Measurements from ENCODE around the gene MAP3K4. TPM values are rescaled to one million over a fixed set of nuclear protein-coding genes. Genes with fewer than 3 reads are reported as not detected.

Gene MAP3K4
- total and polyA plus RNA-seq, 4 experiments from 2014 or later, result 5.7 to 90.1 (median 54.4) TPM

DNA sequence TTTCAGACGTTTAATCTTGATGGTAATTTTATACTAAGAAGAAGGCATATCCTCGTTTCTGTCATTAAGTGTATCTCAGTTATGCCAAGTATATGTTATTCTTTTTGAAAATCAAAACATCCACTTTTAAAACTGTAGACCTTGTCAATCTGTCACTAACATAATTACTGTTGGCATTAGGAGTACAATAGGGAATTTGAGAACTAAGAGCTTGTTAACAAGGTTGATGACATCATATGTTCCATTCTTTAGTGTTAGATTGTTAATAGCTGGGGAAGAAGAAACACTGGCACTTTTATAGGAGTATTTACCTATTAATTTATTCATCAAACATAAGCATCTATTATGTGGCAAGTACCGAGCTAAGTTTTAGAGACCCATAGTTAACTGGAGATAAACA, 76.2 kb downstream of the MAP3K4 start:
- no peaks in the 10 kb centered on the region for H3K9me3 ChIP-seq (ENCODE audit: control insufficient read depth in 1 of 2, low read length in 2 of 2)
- H3K4me1 Mint-ChIP-seq, result peaks cover 13 to 27% (median 20%) of the 10 kb centered on the region in 4 donors
- ChIA-PET POLR2A (ENCODE audit: partially characterized antibody) (interaction anchor here (1.1 to 2.2 kb wide), 2 partner anchors 9 to 12 kb away, joined by 4 to 9 read pairs; no protein-coding TSS in a partner anchor), CTCF (ENCODE audit: partially characterized antibody) (interaction anchor here (1.1 kb wide), 1 partner anchor 76 kb away, joined by 3 read pairs; no protein-coding TSS in a partner anchor)
- H3K27me3 ChIP-seq (ENCODE audit: insufficient read depth, low read length), result no peaks in the 10 kb centered on the region
- H3K4me3 Mint-ChIP-seq, result no peak overlapping the region
- no peak overlapping the region for H3K27ac ChIP-seq (ENCODE audit: low read depth, low read length)
- intact Hi-C loops (cut with micrococcal nuclease), result no loop called here
- H3K27me3 Mint-ChIP-seq, result no peaks in the 10 kb centered on the region
- H3K4me1 ChIP-seq (ENCODE audit: insufficient read depth, low read length), result peaks cover 5% of the 10 kb centered on the region
- no peaks in the 10 kb centered on the region for H3K36me3 ChIP-seq (ENCODE audit: insufficient read depth, low read length)
- no peak overlapping the region for H3K27ac Mint-ChIP-seq
- no peak for DNase-seq
- H3K9me3 Mint-ChIP-seq, result no peaks in the 10 kb centered on the region
- no peak overlapping the region for H3K4me3 ChIP-seq (ENCODE audit: low read length in 2 of 2)
- H3K36me3 Mint-ChIP-seq, result peaks cover 16 to 18% of the 10 kb centered on the region in 2 donors

DNA sequence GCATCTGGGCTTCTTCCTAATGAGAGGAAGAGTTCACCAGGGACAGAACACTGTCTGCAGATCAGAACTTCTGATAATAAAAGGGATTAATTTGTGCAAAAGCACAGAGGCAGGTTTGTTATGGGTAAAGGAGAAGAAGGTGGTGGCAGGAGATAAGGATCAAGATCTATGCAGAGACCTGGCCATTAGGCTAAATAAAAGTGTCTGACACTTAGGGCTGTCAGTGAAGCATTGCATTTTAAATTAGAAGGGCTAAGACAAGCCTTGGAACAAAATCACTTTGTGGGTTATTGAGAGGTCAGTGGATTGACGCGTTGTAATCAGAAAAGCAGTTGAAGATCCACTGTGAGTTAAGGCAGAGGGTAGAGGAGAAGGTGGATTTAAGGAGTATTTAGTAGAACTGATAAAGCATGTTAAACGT, 76.8 kb downstream of the MAP3K4 start:
- peaks cover 5% of the 10 kb centered on the region for H3K4me1 ChIP-seq (ENCODE audit: insufficient read depth, low read length)
- intact Hi-C loops (cut with micrococcal nuclease), result no loop called here
- Mint-ChIP-seq H3K4me1 (peaks cover 14 to 25% (median 21%) of the 10 kb centered on the region in 4 donors), H3K27ac (no peak overlapping the region), H3K4me3 (no peak overlapping the region), H3K27me3 (no peaks in the 10 kb centered on the region), H3K36me3 (peaks cover 19 to 22% of the 10 kb centered on the region in 2 donors), H3K9me3 (no peaks in the 10 kb centered on the region)
- no peak overlapping the region for H3K27ac ChIP-seq (ENCODE audit: low read depth, low read length)
- no peak for DNase-seq
- H3K9me3 ChIP-seq (ENCODE audit: control insufficient read depth in 1 of 2, low read length in 2 of 2), result no peaks in the 10 kb centered on the region
- no peak overlapping the region for H3K4me3 ChIP-seq (ENCODE audit: low read length in 2 of 2)
- CTCF ChIA-PET (ENCODE audit: partially characterized antibody), result interaction anchor here (1.1 kb wide), 1 partner anchor 76 kb away, joined by 3 read pairs; no protein-coding TSS in a partner anchor
- no peaks in the 10 kb centered on the region for H3K27me3 ChIP-seq (ENCODE audit: insufficient read depth, low read length)
- POLR2A ChIA-PET (ENCODE audit: partially characterized antibody), result interaction anchor here (2.2 kb wide), 1 partner anchor 8 kb away, joined by 9 read pairs; no protein-coding TSS in a partner anchor
- no peaks in the 10 kb centered on the region for H3K36me3 ChIP-seq (ENCODE audit: insufficient read depth, low read length)

DNA sequence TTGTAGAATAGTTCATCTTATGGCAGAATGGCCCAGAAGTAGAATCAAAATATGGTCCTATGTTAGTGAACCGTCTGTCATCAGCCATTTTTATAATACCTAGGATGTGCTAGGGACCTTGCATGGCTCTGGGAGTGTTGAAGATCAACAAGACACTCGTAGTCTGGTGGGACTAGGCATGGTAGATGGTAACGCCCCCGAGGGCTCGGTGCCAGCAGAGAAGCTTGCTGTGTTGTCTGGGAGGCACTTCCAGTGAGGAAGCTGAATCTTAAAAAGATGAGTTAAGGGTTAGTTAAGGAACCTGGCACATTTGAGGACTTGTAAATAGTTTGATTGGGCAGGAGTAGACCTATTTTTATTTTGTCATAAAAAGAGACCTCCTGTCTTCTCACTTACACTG, 82.4 kb downstream of the MAP3K4 start:
- no peak overlapping the region for H3K4me3 Mint-ChIP-seq
- peak overlapping the region in 1 of 7 donors; percentile 74 for H3K27ac Mint-ChIP-seq
- H3K27me3 Mint-ChIP-seq, result no peaks in the 10 kb centered on the region
- ChIA-PET CTCF (ENCODE audit: partially characterized antibody) (interaction anchor here (1.3 kb wide), 1 partner anchor 297 kb away, joined by 3 read pairs; no protein-coding TSS in a partner anchor), POLR2A (ENCODE audit: partially characterized antibody) (no interaction called here)
- H3K4me1 Mint-ChIP-seq, result peaks cover 4 to 22% (median 10%) of the 10 kb centered on the region in 4 donors
- no peak for DNase-seq
- no peaks in the 10 kb centered on the region for H3K27me3 ChIP-seq (ENCODE audit: insufficient read depth, low read length)
- no peaks in the 10 kb centered on the region for H3K9me3 Mint-ChIP-seq
- no peak overlapping the region for H3K4me3 ChIP-seq (ENCODE audit: low read length in 2 of 2)
- H3K36me3 ChIP-seq (ENCODE audit: insufficient read depth, low read length), result peaks cover 5% of the 10 kb centered on the region
- intact Hi-C loops (cut with micrococcal nuclease), result no loop called here
- H3K27ac ChIP-seq (ENCODE audit: low read depth, low read length), result peak overlapping the region; percentile 20
- no peaks in the 10 kb centered on the region for H3K9me3 ChIP-seq (ENCODE audit: control insufficient read depth in 1 of 2, low read length in 2 of 2)
- H3K36me3 Mint-ChIP-seq, result peaks cover 22 to 27% of the 10 kb centered on the region in 2 donors
- H3K4me1 ChIP-seq (ENCODE audit: insufficient read depth, low read length), result peaks cover 49% of the 10 kb centered on the region

DNA sequence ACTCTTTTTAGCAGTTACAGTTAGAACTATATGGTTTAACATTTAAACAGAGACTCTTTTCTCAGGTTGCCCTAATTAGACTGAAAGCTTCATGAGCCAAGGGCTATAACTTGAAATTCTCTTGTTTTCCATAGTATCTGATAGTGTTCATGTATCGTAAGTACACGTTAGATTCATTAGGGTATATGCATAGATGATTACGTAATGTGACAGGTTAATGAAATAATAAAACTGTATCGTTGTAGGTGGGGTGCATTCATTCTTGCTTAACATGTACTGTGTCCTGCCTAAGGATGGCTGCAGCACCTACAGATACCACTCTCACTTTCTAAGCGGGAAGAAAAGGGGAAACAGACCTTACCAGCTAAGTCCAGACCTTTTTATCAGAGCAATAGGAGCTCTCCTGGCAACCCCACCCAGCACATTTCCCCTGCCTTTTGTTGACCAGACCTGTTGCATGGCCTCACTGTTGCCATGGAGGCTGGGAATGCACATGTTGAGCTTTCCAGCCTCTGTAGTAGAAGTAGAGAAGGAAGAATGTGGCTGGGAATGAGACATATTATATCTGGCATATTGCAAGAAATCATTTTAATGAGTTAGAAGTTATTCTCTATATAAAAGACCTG, 83.0 kb downstream of the MAP3K4 start:
- CTCF ChIA-PET (ENCODE audit: partially characterized antibody), result interaction anchor here (1.3 kb wide), 1 partner anchor 296 kb away, joined by 3 read pairs; no protein-coding TSS in a partner anchor
- no peak for DNase-seq
- H3K36me3 Mint-ChIP-seq, result peaks cover 22 to 30% of the 10 kb centered on the region in 2 donors
- Histone ChIP-seq H3K27me3 (ENCODE audit: insufficient read depth, low read length) (no peaks in the 10 kb centered on the region), H3K9me3 (ENCODE audit: control insufficient read depth in 1 of 2, low read length in 2 of 2) (no peaks in the 10 kb centered on the region), H3K27ac (ENCODE audit: low read depth, low read length) (peak overlapping the region; percentile 90), H3K4me3 (ENCODE audit: low read length in 2 of 2) (no peak overlapping the region), H3K4me1 (ENCODE audit: insufficient read depth, low read length) (peaks cover 56% of the 10 kb centered on the region), H3K36me3 (ENCODE audit: insufficient read depth, low read length) (peaks cover 5% of the 10 kb centered on the region)
- intact Hi-C loops (cut with micrococcal nuclease), result loop anchor here (5.0 kb wide), 1 partner anchor 42 kb away; no protein-coding TSS in a partner anchor
- peaks cover 4 to 25% (median 10%) of the 10 kb centered on the region in 4 donors for H3K4me1 Mint-ChIP-seq
- H3K27me3 Mint-ChIP-seq, result no peaks in the 10 kb centered on the region
- POLR2A ChIA-PET (ENCODE audit: partially characterized antibody), result interaction anchor here (4.0 kb wide), 1 partner anchor 83 kb away, joined by 33 read pairs; the partner anchor contains the start of gene MAP3K4
- peak overlapping the region in 4 of 8 donors; percentile 2 to 39 (median 14) for H3K4me3 Mint-ChIP-seq
- no peak overlapping the region for H3K27ac Mint-ChIP-seq
- H3K9me3 Mint-ChIP-seq, result peaks cover 0 to 1% (median 0%) of the 10 kb centered on the region in 8 donors

DNA sequence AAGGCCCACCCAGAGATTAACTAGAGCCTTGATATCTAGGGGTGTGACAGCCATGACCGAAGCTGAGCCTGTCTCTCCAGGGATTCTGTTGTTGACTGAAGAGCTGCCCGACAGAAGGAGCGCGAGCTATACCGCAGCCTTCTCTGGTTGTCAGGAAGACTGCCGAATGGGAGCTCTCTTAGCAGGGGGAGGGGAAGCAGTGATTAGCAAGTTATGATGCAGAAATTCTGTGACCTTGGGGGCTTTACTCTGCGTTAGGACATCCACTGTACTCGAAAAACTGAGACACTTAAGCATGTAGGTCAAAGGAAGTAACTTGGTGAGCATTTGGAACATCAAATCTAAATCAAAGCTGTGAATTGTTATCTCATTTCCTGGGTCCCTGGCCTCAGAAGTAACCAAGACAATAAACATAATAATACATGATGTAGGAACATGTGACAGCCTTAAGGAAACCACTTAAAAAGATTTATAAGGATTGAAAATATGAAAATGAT, 84.7 kb downstream of the MAP3K4 start:
- no peak overlapping the region for H3K27ac Mint-ChIP-seq
- no peaks in the 10 kb centered on the region for H3K27me3 Mint-ChIP-seq
- Histone ChIP-seq H3K4me3 (ENCODE audit: low read length in 2 of 2) (no peak overlapping the region), H3K36me3 (ENCODE audit: insufficient read depth, low read length) (peaks cover 11% of the 10 kb centered on the region), H3K27me3 (ENCODE audit: insufficient read depth, low read length) (no peaks in the 10 kb centered on the region), H3K27ac (ENCODE audit: low read depth, low read length) (peak overlapping the region; percentile 90), H3K9me3 (ENCODE audit: control insufficient read depth in 1 of 2, low read length in 2 of 2) (no peaks in the 10 kb centered on the region), H3K4me1 (ENCODE audit: insufficient read depth, low read length) (peaks cover 66% of the 10 kb centered on the region)
- peaks cover 0 to 28% (median 14%) of the 10 kb centered on the region in 4 donors for H3K4me1 Mint-ChIP-seq
- intact Hi-C loops (cut with micrococcal nuclease), result loop anchor here (1.0 to 5.0 kb wide), 4 partner anchors 35 to 198 kb away; partner anchors contain the start of gene AGPAT4
- H3K9me3 Mint-ChIP-seq, result peaks cover 0 to 1% (median 0%) of the 10 kb centered on the region in 8 donors
- no peak overlapping the region for H3K4me3 Mint-ChIP-seq
- ChIA-PET CTCF (ENCODE audit: partially characterized antibody) (interaction anchor here (1.0 to 1.2 kb wide), 6 partner anchors 9 to 295 kb away, joined by 3 to 4 read pairs (median 4); no protein-coding TSS in a partner anchor), POLR2A (ENCODE audit: partially characterized antibody) (interaction anchor here (0.7 to 4.0 kb wide), 15 partner anchors 9 to 198 kb away, joined by 3 to 33 read pairs (median 9); partner anchors contain the start of genes AGPAT4 and MAP3K4)
- peak; percentile 79 to 89 (median 85) for DNase-seq
- peaks cover 17 to 24% of the 10 kb centered on the region in 2 donors for H3K36me3 Mint-ChIP-seq

DNA sequence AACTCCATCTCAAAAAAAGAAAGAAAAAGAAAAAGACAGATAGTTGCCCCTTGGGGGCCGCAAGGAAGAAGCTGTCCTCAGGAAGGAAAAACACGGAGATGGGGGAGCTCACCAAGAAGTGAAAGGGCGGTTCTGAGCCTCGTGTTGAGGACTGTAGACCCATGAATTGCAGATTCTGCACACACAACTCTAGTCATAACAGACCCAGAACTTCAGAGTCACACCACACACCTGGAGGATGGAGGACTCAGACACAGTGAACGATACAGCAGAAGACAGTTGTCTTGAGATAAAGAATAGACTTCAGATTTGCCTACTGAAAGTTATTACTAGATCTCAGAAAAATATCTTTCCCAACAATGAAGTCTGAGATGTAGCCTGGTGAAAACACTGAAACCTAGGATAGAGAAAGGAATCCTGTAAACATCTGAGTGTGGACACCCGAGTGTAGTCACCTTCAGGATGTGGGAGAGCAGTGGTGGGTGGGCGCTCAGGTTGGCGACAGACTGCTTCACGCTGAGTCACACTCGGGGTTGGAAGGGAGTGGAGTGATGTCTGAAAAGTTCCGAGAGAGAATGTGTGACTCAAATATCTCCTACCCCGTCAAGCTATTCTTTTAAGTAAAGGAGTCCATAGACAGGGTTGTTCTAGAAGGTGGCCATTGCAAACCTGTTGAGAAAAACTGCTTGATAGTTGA, 88.1 kb downstream of the MAP3K4 start:
- Mint-ChIP-seq H3K4me1 (peaks cover 0 to 14% (median 8%) of the 10 kb centered on the region in 4 donors), H3K4me3 (peak overlapping the region in 2 of 8 donors; percentile 47 to 74), H3K9me3 (peaks cover 0 to 1% (median 0%) of the 10 kb centered on the region in 8 donors), H3K36me3 (peaks cover 2 to 5% of the 10 kb centered on the region in 2 donors), H3K27ac (no peak overlapping the region), H3K27me3 (no peaks in the 10 kb centered on the region)
- Histone ChIP-seq H3K36me3 (ENCODE audit: insufficient read depth, low read length) (peaks cover 39% of the 10 kb centered on the region), H3K9me3 (ENCODE audit: control insufficient read depth in 1 of 2, low read length in 2 of 2) (no peaks in the 10 kb centered on the region), H3K4me1 (ENCODE audit: insufficient read depth, low read length) (peaks cover 79% of the 10 kb centered on the region), H3K4me3 (ENCODE audit: low read length in 2 of 2) (no peak overlapping the region), H3K27me3 (ENCODE audit: insufficient read depth, low read length) (no peaks in the 10 kb centered on the region), H3K27ac (ENCODE audit: low read depth, low read length) (peak overlapping the region; percentile 90)
- intact Hi-C loops (cut with micrococcal nuclease), result loop anchor here (5.0 kb wide), 1 partner anchor 47 kb away; no protein-coding TSS in a partner anchor
- POLR2A ChIA-PET (ENCODE audit: partially characterized antibody), result interaction anchor here (0.9 to 3.6 kb wide), 14 partner anchors 9 to 194 kb away, joined by 3 to 35 read pairs (median 4); partner anchors contain the start of genes AGPAT4 and MAP3K4
- DNase-seq, result peak; percentile 53 to 86 (median 61)
- CTCF ChIA-PET (ENCODE audit: partially characterized antibody), result interaction anchor here (0.6 to 1.6 kb wide), 4 partner anchors 25 to 291 kb away, joined by 3 to 5 read pairs (median 4); no protein-coding TSS in a partner anchor

Measured in CD4-positive, alpha-beta memory T cell (primary cell).